Neural crest cell (in vitro differentiated cells): ENCODE measurements around the gene PRR5L. TPM values are rescaled to one million over a fixed set of nuclear protein-coding genes. Genes with fewer than 3 reads are reported as not detected.

Experiments
- DNase-seq: peaks from one replicate; pipeline ENCODE4 v3.0.0; 2021; ENCODE audit warnings: low read depth, mixed read lengths, low spot score
- H3K27ac Mint-ChIP-seq: one replicate; pipeline ENCODE4 v1.8.0; 2021; ENCODE audit warnings: mild to moderate bottlenecking, mixed read lengths; ENCODE audit not compliant: unreplicated experiment
- H3K27me3 Mint-ChIP-seq: 2 replicates; pipeline ENCODE4 v1.8.0; 2021; ENCODE audit warnings: low read depth, mild to moderate bottlenecking, mixed read lengths
- H3K36me3 Mint-ChIP-seq: 2 replicates; pipeline ENCODE4 v1.8.0; 2021; ENCODE audit warnings: low read depth, mild to moderate bottlenecking, mixed read lengths
- H3K4me1 Mint-ChIP-seq: 2 replicates; pipeline ENCODE4 v1.8.0; 2021; ENCODE audit warnings: mixed read lengths
- H3K4me3 Mint-ChIP-seq: one replicate; pipeline ENCODE4 v1.8.0; 2021; ENCODE audit warnings: mild to moderate bottlenecking, mixed read lengths
- H3K9me3 Mint-ChIP-seq: 2 replicates; pipeline ENCODE4 v1.8.0; 2021; ENCODE audit warnings: mixed read lengths
- CTCF ChIP-seq: fragments of 200-600 bp; sonication (generic); conservative IDR thresholded peaks from 2 replicates; pipeline ENCODE4 v1.5.0; 2021; ENCODE audit warnings: antibody characterized with exemption, mild to moderate bottlenecking
- total RNA-seq: library from RNA; stranded (reverse); gene quantifications from 2 replicates; pipeline ENCODE4 v1.2.1, GENCODE V29; 2021

PRR5L gene
- total RNA-seq, 1 donor from 2014 or later, result 6.6 TPM

- DNase-seq, result no peak
- no peak overlapping the region for H3K4me3 Mint-ChIP-seq
- H3K9me3 Mint-ChIP-seq, result no peaks in the 10 kb centered on the region
- no peaks in the 10 kb centered on the region for H3K36me3 Mint-ChIP-seq
- peaks cover 24% of the 10 kb centered on the region for H3K4me1 Mint-ChIP-seq
- peaks cover 28% of the 10 kb centered on the region for H3K27me3 Mint-ChIP-seq
- TF ChIP-seq CTCF, result no peak
- H3K27ac Mint-ChIP-seq, result no peak overlapping the region
These were observed 67.5 kb downstream of the PRR5L start for GRCh38 chr11:36363361-36364268.

- no peak overlapping the region for H3K4me3 Mint-ChIP-seq
These were observed 68.7 kb downstream of the PRR5L start for GRCh38 chr11:36364551-36365325.

GRCh38 chr11:36365907-36366306 is 69.8 kb downstream of the PRR5L start:
- no peak for TF ChIP-seq CTCF
- no peak overlapping the region for H3K27ac Mint-ChIP-seq

More at GRCh38 chr11:36364551-36365325, 68.7 kb downstream of the PRR5L start:
- Mint-ChIP-seq H3K4me1 (peaks cover 24% of the 10 kb centered on the region), H3K27ac (no peak overlapping the region), H3K9me3 (no peaks in the 10 kb centered on the region), H3K27me3 (peaks cover 28% of the 10 kb centered on the region), H3K36me3 (no peaks in the 10 kb centered on the region)
- no peak for TF ChIP-seq CTCF
- DNase-seq, result no peak

GRCh38 chr11:36367806-36368680 is 72.0 kb downstream of the PRR5L start:
- no peak for DNase-seq
- Mint-ChIP-seq H3K36me3 (no peaks in the 10 kb centered on the region), H3K4me1 (peaks cover 10% of the 10 kb centered on the region), H3K4me3 (no peak overlapping the region), H3K27me3 (peaks cover 11% of the 10 kb centered on the region), H3K27ac (no peak overlapping the region), H3K9me3 (no peaks in the 10 kb centered on the region)
- no peak for TF ChIP-seq CTCF

More at GRCh38 chr11:36365907-36366306, 69.8 kb downstream of the PRR5L start:
- no peak for DNase-seq
- Mint-ChIP-seq H3K9me3 (no peaks in the 10 kb centered on the region), H3K36me3 (no peaks in the 10 kb centered on the region), H3K4me1 (peaks cover 23% of the 10 kb centered on the region), H3K27me3 (peaks cover 25% of the 10 kb centered on the region), H3K4me3 (no peak overlapping the region)

GRCh38 chr11:36371181-36371580 is 75.1 kb downstream of the PRR5L start:
- Mint-ChIP-seq H3K27ac (no peak overlapping the region), H3K4me1 (peaks cover 19% of the 10 kb centered on the region), H3K36me3 (no peaks in the 10 kb centered on the region), H3K4me3 (no peak overlapping the region), H3K27me3 (peaks cover 34% of the 10 kb centered on the region), H3K9me3 (no peaks in the 10 kb centered on the region)
- no peak for TF ChIP-seq CTCF
- DNase-seq, result no peak
